Keratinocyte (primary cell): ENCODE measurements around the gene GNS. TPM values are rescaled to one million over a fixed set of nuclear protein-coding genes. Genes with fewer than 3 reads are reported as not detected.
A peak's percentile ranks its signal among the peaks of the same experiment; 100 is the strongest.

Experiments
- DNase-seq: peaks from one replicate; pipeline ENCODE4 v3.0.0-alpha.2; 2011; ENCODE audit warnings: low read depth, missing footprints, low spot score
- FAIRE-seq: peaks from 2 replicates; lab custom pipeline; 2011; peaks lifted over from hg19 to GRCh38; lab: Jason Lieb, UNC
- H2AFZ ChIP-seq: 2 replicates; pipeline ENCODE4 v1.6.0; 2012; ENCODE audit warnings: low read length, control low read depth, inconsistent platforms; ENCODE audit not compliant: control insufficient read depth
- H3K27ac ChIP-seq: 2 replicates; pipeline ENCODE4 v1.5.1; 2011; ENCODE audit warnings: low read length; ENCODE audit not compliant: control insufficient read depth, insufficient read depth
- H3K27me3 ChIP-seq: 3 replicates; pipeline ENCODE4 v1.6.0; 2011; ENCODE audit warnings: low read length; ENCODE audit not compliant: control insufficient read depth, insufficient read depth; ENCODE audit errors: extremely low read depth
- H3K36me3 ChIP-seq, 2 experiments: 2 replicates in 1 of 2; 3 replicates in 1 of 2; pipeline ENCODE4 v1.5.1; 2011; ENCODE audit warnings: low read length in 2 of 2, mild to moderate bottlenecking in 1 of 2; ENCODE audit not compliant: control insufficient read depth in 2 of 2, insufficient read depth in 2 of 2; ENCODE audit errors: extremely low read depth in 1 of 2
- H3K4me1 ChIP-seq: 3 replicates; pipeline ENCODE4 v1.5.1; 2011; ENCODE audit warnings: low read length; ENCODE audit not compliant: control insufficient read depth, insufficient read depth; ENCODE audit errors: extremely low read depth
- H3K4me2 ChIP-seq: 3 replicates; pipeline ENCODE4 v1.6.0; 2011; ENCODE audit warnings: low read depth, low read length; ENCODE audit not compliant: control insufficient read depth, insufficient read depth; ENCODE audit errors: extremely low read depth
- H3K4me3 ChIP-seq, 3 experiments: fragments of 200-600 bp in 1 of 3; sonication (generic) in 1 of 3; 2 replicates in 2 of 3; 3 replicates in 1 of 3; pipeline ENCODE4 v1.5.1; 2011 to 2016; ENCODE audit warnings: low read length in 3 of 3, mild to moderate bottlenecking in 3 of 3, control low read depth in 2 of 3, inconsistent platforms in 1 of 3, low read depth in 1 of 3, mixed read lengths in 1 of 3, mixed run types in 1 of 3, moderate library complexity in 1 of 3; ENCODE audit not compliant: control insufficient read depth in 2 of 3, insufficient read depth in 2 of 3; ENCODE audit errors: extremely low read depth in 1 of 3
- H3K79me2 ChIP-seq: 2 replicates; pipeline ENCODE4 v1.6.0; 2012; ENCODE audit warnings: low read length; ENCODE audit not compliant: control insufficient read depth, insufficient read depth
- H3K9ac ChIP-seq: 3 replicates; pipeline ENCODE4 v1.6.0; 2011; ENCODE audit warnings: low read length; ENCODE audit not compliant: control insufficient read depth, insufficient read depth; ENCODE audit errors: extremely low read depth
- H3K9me1 ChIP-seq: 3 replicates; pipeline ENCODE4 v1.6.0; 2011; ENCODE audit warnings: low read length; ENCODE audit not compliant: control insufficient read depth, insufficient read depth; ENCODE audit errors: extremely low read depth
- H3K9me3 ChIP-seq: 2 replicates; pipeline ENCODE4 v1.5.1; 2012; ENCODE audit warnings: low read depth, low read length; ENCODE audit not compliant: control insufficient read depth
- H4K20me1 ChIP-seq: 3 replicates; pipeline ENCODE4 v1.6.0; 2011; ENCODE audit warnings: low read length; ENCODE audit not compliant: control insufficient read depth, insufficient read depth; ENCODE audit errors: extremely low read depth
- EZH2 ChIP-seq: IDR thresholded peaks from one replicate; pipeline ENCODE4 v1.6.1; 2012; ENCODE audit warnings: inconsistent platforms, mild to moderate bottlenecking, low read length, moderate library complexity
- dilution Hi-C: fragments of 300-500 bp; cut with MboI; formaldehyde crosslinking; loops from one replicate; pipeline ENCODE4 v1.7.0; 2020; ENCODE audit warnings: low sequenced_read_pairs; ENCODE audit not compliant: extremely low pct_ligation_motif_present
- polyA plus RNA-seq, 5 experiments: library from polyadenylated mRNA; depleted of rRNA in 3 of 5; stranded (reverse) in 3 of 5; stranded (forward) in 1 of 5; unstranded in 1 of 5; fragments of >200 nt; gene quantifications; 1 replicate in 1 of 5; 2 replicates in 3 of 5; 3 replicates in 1 of 5; pipeline versions ENCODE4 v1.2.1 to v1.2.3, GENCODE V29; 2011 to 2012; ENCODE audit warnings: missing spikeins in 2 of 5, low read depth in 1 of 5, low replicate concordance in 1 of 5
- TF ChIP-seq, protein P1 (sequence below), 3 experiments: IDR thresholded peaks in 1 of 3; conservative IDR thresholded peaks in 1 of 3; optimal IDR thresholded peaks in 1 of 3; 2 replicates in 2 of 3; 3 replicates in 1 of 3; pipeline versions ENCODE3 to v1.5.1; 2011; ENCODE audit warnings: low read length in 3 of 3, mild to moderate bottlenecking in 3 of 3, moderate library complexity in 2 of 3, control low read depth in 1 of 3, inconsistent platforms in 1 of 3; ENCODE audit not compliant: insufficient read depth in 2 of 3; ENCODE audit errors: extremely low read depth in 1 of 3

Gene GNS
- polyA plus RNA-seq, 1 donor (not counting 4 experiments of a cell fraction or from before 2014, with no cell fraction given) = 57.8 TPM

DNA sequence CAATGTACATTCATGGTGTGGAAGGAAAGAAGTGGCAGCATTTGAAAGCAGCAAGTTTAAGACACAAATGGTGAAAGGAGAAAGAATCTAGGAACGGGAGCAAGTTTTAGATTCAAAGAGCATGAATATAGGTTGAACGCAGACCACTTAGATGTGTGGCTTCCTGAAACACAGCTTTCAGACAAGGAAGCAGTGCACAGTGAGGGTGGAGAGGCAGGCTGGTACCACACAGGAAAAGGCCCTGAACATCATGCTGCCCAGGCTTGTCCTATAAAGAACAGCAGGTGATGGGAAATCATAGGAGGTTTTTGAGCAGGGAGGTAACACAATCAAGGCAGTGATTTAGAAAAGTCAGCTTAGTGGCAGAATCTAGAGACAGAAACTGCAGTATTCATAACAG lies 35.6 kb downstream of the GNS start:
- Histone ChIP-seq H4K20me1 (no peaks in the 10 kb centered on the region), H3K9ac (no peak overlapping the region), H3K4me2 (no peak overlapping the region), H3K27me3 (no peaks in the 10 kb centered on the region), H3K9me3 (no peaks in the 10 kb centered on the region), H3K27ac (no peak overlapping the region), H3K4me3 (no peak overlapping the region), H3K4me1 (no peaks in the 10 kb centered on the region), H3K36me3 (peaks cover 7 to 10% of the 10 kb centered on the region in 2 experiments), H3K79me2 (no peaks in the 10 kb centered on the region), H2AFZ (no peak overlapping the region), H3K9me1 (no peaks in the 10 kb centered on the region)
- TF ChIP-seq, protein P1, sequence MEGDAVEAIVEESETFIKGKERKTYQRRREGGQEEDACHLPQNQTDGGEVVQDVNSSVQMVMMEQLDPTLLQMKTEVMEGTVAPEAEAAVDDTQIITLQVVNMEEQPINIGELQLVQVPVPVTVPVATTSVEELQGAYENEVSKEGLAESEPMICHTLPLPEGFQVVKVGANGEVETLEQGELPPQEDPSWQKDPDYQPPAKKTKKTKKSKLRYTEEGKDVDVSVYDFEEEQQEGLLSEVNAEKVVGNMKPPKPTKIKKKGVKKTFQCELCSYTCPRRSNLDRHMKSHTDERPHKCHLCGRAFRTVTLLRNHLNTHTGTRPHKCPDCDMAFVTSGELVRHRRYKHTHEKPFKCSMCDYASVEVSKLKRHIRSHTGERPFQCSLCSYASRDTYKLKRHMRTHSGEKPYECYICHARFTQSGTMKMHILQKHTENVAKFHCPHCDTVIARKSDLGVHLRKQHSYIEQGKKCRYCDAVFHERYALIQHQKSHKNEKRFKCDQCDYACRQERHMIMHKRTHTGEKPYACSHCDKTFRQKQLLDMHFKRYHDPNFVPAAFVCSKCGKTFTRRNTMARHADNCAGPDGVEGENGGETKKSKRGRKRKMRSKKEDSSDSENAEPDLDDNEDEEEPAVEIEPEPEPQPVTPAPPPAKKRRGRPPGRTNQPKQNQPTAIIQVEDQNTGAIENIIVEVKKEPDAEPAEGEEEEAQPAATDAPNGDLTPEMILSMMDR (optimal IDR thresholded peaks at IDR 0.05 in 1 of 3, IDR thresholded peaks at IDR 0.05 in 1 of 3, conservative IDR thresholded peaks at IDR 0.05 in 1 of 3; ENCODE audit: extremely low read depth in 1 of 3, insufficient read depth in 2 of 3, low read length in 3 of 3) = no peak
- no peak for TF ChIP-seq EZH2
- dilution Hi-C loops = no loop called here
- FAIRE-seq (peak; percentile 49), DNase-seq (no peak)

DNA sequence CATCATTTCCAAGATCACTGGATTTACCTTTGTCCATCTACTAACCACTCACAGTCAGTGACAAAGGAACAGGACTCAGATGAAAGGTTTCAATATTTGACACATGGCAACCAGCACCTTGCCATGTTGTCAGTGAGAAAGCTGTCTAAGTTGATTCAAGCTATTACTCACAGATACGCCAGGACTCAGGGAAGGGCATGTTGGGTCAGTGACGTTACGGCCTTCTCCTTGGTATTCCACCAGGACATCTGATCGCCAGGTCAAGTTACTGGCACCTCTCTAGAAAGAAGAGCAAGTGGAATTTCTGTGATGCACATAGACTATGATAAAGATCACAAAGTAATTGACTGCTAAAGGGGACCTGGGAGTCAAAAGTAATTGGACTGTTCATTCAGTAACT lies 36.4 kb downstream of the GNS start:
- H3K79me2 ChIP-seq = no peaks in the 10 kb centered on the region
- H3K27me3 ChIP-seq = no peaks in the 10 kb centered on the region
- H3K4me2 ChIP-seq = no peak overlapping the region
- H3K9ac ChIP-seq = no peak overlapping the region
- TF ChIP-seq, protein P1 (optimal IDR thresholded peaks at IDR 0.05 in 1 of 3, IDR thresholded peaks at IDR 0.05 in 1 of 3, conservative IDR thresholded peaks at IDR 0.05 in 1 of 3; ENCODE audit: extremely low read depth in 1 of 3, insufficient read depth in 2 of 3, low read length in 3 of 3) = no peak
- no peak for TF ChIP-seq EZH2
- H4K20me1 ChIP-seq = no peaks in the 10 kb centered on the region
- H3K27ac ChIP-seq = no peak overlapping the region
- H3K4me1 ChIP-seq = no peaks in the 10 kb centered on the region
- H3K9me3 ChIP-seq = no peaks in the 10 kb centered on the region
- H3K36me3 ChIP-seq = peaks cover 7 to 12% of the 10 kb centered on the region in 2 experiments
- dilution Hi-C loops = no loop called here
- H2AFZ ChIP-seq = no peak overlapping the region
- DNase-seq (no peak), FAIRE-seq (no peak)
- H3K4me3 ChIP-seq = no peak overlapping the region
- H3K9me1 ChIP-seq = no peaks in the 10 kb centered on the region
